ENCODE measurements around the gene LRRFIP1.

GRCh38 chr2:237754182-237754581 lies 126.8 kb downstream of the LRRFIP1 start:
- TF ChIP-seq CTCF (IDR thresholded peaks at IDR 0.05): no peak
- no peak for TF ChIP-seq POLR2A (IDR thresholded peaks at IDR 0.05)
- TF ChIP-seq POLR2AphosphoS5 (IDR thresholded peaks at IDR 0.05): no peak

Data from prostate gland (tissue), 2 donors.